GM23338 (cell line): ENCODE results near the gene PAGE4.

ENCODE experiments used
- CREB1 ChIP-seq: fragments of 250-450 bp; sonication (Bioruptor Pico); IDR thresholded peaks from 2 replicates; pipeline ENCODE4 v1.5.0; 2020; ENCODE audit warnings: low read depth, mild to moderate bottlenecking, moderate library complexity
- EZH2 ChIP-seq: fragments of 200-600 bp; sonication (generic); IDR thresholded peaks from one replicate; pipeline ENCODE4 v1.8.0; 2017; ENCODE audit warnings: antibody characterized with exemption, mild to moderate bottlenecking, low read depth; ENCODE audit not compliant: unreplicated experiment
- EZH2phosphoT487 ChIP-seq: fragments of 200-600 bp; sonication (generic); IDR thresholded peaks from one replicate; pipeline ENCODE4 v1.8.1; 2018; ENCODE audit warnings: antibody characterized with exemption; ENCODE audit not compliant: unreplicated experiment
- JUNB ChIP-seq: IDR thresholded peaks from one replicate; pipeline ENCODE4 v1.6.1; 2016; ENCODE audit warnings: antibody characterized with exemption; ENCODE audit not compliant: unreplicated experiment
- POLR2AphosphoS5 ChIP-seq: IDR thresholded peaks from 2 replicates; pipeline ENCODE4 v1.6.1; 2016; ENCODE audit warnings: antibody characterized with exemption, low read depth
- TF ChIP-seq, protein P1 (sequence below): IDR thresholded peaks from one replicate; pipeline ENCODE4 v1.6.1; 2018; ENCODE audit warnings: antibody characterized with exemption; ENCODE audit not compliant: unreplicated experiment
- TF ChIP-seq, protein P2 (sequence below), 2 experiments: fragments of 200-600 bp in 1 of 2; sonication (generic) in 1 of 2; conservative IDR thresholded peaks; 2 replicates each; pipeline versions ENCODE4 v1.5.1 to v1.6.1; 2016 to 2017; ENCODE audit warnings: antibody characterized with exemption in 2 of 2, low read depth in 2 of 2, mild to moderate bottlenecking in 2 of 2, moderate library complexity in 1 of 2
- TF ChIP-seq, protein P3 (sequence below): IDR thresholded peaks from 2 replicates; pipeline ENCODE4 v1.6.1; 2016; ENCODE audit warnings: antibody characterized with exemption

DNA sequence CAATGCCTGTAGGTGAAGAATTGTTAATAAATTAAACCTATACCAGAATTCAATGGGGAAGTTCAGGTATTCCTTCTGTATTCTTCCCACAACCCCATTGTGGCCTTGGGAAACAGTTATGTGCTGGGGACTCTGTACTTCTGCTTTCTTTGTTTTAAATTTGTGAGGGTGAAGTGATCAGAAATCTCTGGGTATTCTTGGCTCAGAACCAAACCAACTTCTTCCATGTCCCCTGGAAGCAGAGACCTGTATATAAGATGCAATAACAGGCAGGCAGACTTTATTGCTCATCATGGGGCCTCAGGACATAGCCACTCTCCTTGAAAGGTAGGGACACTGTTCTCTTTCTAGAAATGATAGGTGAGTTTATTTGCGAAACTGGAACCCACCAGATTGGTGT, 30.4 kb downstream of the PAGE4 start:
- TF ChIP-seq, protein P1, sequence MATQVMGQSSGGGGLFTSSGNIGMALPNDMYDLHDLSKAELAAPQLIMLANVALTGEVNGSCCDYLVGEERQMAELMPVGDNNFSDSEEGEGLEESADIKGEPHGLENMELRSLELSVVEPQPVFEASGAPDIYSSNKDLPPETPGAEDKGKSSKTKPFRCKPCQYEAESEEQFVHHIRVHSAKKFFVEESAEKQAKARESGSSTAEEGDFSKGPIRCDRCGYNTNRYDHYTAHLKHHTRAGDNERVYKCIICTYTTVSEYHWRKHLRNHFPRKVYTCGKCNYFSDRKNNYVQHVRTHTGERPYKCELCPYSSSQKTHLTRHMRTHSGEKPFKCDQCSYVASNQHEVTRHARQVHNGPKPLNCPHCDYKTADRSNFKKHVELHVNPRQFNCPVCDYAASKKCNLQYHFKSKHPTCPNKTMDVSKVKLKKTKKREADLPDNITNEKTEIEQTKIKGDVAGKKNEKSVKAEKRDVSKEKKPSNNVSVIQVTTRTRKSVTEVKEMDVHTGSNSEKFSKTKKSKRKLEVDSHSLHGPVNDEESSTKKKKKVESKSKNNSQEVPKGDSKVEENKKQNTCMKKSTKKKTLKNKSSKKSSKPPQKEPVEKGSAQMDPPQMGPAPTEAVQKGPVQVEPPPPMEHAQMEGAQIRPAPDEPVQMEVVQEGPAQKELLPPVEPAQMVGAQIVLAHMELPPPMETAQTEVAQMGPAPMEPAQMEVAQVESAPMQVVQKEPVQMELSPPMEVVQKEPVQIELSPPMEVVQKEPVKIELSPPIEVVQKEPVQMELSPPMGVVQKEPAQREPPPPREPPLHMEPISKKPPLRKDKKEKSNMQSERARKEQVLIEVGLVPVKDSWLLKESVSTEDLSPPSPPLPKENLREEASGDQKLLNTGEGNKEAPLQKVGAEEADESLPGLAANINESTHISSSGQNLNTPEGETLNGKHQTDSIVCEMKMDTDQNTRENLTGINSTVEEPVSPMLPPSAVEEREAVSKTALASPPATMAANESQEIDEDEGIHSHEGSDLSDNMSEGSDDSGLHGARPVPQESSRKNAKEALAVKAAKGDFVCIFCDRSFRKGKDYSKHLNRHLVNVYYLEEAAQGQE, result no peak
- TF ChIP-seq, protein P2, sequence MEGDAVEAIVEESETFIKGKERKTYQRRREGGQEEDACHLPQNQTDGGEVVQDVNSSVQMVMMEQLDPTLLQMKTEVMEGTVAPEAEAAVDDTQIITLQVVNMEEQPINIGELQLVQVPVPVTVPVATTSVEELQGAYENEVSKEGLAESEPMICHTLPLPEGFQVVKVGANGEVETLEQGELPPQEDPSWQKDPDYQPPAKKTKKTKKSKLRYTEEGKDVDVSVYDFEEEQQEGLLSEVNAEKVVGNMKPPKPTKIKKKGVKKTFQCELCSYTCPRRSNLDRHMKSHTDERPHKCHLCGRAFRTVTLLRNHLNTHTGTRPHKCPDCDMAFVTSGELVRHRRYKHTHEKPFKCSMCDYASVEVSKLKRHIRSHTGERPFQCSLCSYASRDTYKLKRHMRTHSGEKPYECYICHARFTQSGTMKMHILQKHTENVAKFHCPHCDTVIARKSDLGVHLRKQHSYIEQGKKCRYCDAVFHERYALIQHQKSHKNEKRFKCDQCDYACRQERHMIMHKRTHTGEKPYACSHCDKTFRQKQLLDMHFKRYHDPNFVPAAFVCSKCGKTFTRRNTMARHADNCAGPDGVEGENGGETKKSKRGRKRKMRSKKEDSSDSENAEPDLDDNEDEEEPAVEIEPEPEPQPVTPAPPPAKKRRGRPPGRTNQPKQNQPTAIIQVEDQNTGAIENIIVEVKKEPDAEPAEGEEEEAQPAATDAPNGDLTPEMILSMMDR (conservative IDR thresholded peaks at IDR 0.05; ENCODE audit: low read depth in 2 of 2), result no peak
- TF ChIP-seq, protein P3, sequence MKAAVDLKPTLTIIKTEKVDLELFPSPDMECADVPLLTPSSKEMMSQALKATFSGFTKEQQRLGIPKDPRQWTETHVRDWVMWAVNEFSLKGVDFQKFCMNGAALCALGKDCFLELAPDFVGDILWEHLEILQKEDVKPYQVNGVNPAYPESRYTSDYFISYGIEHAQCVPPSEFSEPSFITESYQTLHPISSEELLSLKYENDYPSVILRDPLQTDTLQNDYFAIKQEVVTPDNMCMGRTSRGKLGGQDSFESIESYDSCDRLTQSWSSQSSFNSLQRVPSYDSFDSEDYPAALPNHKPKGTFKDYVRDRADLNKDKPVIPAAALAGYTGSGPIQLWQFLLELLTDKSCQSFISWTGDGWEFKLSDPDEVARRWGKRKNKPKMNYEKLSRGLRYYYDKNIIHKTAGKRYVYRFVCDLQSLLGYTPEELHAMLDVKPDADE, result no peak
- TF ChIP-seq EZH2phosphoT487 (no peak), EZH2 (no peak), POLR2AphosphoS5 (no peak), JUNB (no peak), CREB1 (CRISPR knock-in tag) (no peak)
